NCI-H2081 (cell line): ENCODE measurements around the gene LCNL1.
A peak's percentile ranks its signal among the peaks of the same experiment; 100 is the strongest.
"Not testable (repeated sequence)": the region's sequence is repeated elsewhere in the genome, so short reads cannot be mapped to it uniquely, and the experiment has no call there.

Source experiments
- DNase-seq, 2 experiments: peaks; one replicate each; lab custom pipeline; 2025; lab: John Stamatoyannopoulos, UW

The LCNL1 gene

DNA sequence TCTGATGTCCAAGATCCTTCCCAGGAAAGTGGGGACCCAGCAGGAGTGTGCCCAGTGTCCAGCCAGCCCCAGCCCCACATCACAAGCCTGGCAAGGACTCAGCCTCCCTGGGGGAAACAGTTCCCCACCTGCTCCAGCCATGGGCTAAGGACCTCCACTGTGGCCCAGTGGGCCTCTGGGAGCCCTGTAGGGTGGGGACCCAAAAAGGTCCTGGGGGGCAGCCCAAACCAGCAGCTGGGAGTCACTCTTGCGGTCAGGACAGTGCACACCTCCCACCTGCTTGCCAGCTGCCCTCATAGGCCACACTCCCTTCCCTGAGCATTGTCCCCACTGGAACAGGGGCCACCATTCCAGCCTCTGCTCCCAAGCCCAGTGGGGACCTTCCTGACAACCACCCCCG is 43.6 kb downstream of the LCNL1 start:
- DNase-seq: no peak

DNA sequence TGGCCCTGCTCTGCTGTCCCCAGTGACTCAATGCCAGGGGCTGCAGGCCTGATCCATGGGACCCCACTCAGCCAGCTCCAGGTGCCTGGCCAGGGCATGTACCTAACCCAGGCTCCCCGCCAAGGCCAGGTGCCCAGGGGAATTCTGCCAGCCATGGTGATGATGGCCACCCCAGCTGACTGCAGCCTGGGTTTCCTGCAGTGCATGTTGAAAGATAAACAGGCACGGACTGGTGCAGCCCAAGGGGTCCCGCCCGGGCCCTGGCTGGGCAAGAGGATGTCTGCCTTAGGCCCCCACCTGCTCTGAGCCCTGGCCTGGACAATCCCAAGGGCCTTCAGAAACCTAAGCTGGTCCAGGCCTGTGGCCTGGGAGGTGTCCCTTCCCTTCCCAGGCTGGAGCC is 44.0 kb downstream of the LCNL1 start:
- peak in 1 of 2 experiments; percentile 17 for DNase-seq

DNA sequence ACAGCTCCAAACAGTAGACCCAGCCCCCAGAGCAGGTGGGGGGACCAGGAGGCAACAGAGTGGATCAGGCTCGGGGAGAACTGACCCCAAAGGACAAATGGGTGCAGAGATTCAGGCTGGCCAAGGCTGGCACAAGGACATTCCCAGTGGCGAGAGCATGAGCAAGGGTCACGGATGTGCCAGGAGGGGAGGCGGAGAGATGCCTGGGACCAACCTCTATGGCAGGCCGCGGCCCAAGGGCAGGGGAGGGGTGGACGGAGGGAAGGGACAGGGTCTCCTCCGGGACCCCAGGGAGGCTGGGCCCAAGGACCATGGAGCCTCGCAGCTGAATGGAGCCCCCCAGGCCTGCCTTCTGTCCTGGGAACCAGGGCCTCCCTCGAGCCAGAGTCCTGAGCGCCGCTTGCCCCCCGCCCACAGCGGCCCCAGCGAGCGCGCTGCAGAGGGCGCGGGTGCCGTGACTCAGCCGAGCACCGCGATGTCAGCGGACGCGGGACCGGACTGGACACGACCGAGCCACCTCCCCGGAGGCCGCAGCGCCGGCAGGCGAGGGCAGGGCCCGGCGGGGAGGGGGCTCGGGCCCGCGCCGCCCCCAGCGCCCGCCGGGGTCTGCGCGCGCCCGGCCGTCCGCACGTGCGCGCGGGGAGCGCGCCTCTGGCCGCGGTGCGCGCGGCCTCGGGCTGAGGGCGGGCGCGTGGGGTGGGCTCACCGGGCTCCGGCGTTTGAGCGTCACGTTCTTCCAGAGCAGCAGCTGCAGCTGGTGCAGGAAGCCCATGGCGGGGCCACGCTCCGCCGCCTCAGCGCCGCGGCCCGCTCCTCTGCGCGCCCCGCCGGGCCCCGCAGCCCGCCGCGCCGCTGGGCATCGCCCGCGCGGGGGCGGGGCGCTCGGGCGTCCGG is 44.8 kb downstream of the LCNL1 start, which contains the start of gene ABCA2:
Gene ABCA2 (minus strand): TSS at position 869 of the 894 bp plus-strand sequence. CDS start 97 bp downstream, at position 772.
- no peak for DNase-seq

DNA sequence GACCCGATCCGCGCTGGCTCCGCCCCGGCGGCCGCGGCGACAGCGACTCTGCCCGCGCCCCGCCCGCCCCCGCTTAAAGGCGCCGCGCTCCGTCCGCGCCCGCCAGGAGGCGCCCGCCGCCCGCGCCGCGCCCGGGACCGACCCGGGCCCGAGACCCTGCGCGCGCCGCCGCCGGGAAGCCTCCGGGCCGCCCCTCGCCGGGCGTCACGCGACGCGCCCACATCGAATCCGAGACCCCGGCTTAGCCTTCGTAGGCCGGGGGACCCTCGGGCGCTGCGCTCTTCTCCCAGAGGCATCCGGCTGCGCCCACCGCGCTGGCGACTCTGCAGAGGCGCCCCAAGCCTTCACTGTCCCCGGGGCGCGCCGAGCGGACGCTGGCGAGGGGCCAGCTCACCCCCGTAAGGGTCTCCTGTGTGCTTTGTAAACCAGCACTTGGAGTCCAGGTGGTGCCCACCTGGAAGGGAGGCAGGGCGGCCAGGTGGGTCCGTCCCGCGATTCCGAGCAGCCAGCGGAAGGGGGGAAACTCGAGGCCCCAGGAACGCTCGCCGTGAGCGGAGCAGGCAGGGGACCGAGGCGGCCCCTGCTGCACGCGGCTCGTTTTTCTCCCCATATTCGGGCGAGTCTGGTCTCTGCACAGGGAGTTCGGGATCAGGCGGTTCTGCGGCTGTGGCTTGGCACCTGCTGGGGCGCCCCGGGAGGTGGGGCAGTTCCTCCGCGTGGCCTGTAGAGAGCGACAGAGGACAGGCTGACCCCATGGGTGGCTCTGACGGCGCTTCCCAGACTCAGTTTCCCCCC is 45.7 kb downstream of the LCNL1 start:
- peak; percentile 68 to 70 for DNase-seq

DNA sequence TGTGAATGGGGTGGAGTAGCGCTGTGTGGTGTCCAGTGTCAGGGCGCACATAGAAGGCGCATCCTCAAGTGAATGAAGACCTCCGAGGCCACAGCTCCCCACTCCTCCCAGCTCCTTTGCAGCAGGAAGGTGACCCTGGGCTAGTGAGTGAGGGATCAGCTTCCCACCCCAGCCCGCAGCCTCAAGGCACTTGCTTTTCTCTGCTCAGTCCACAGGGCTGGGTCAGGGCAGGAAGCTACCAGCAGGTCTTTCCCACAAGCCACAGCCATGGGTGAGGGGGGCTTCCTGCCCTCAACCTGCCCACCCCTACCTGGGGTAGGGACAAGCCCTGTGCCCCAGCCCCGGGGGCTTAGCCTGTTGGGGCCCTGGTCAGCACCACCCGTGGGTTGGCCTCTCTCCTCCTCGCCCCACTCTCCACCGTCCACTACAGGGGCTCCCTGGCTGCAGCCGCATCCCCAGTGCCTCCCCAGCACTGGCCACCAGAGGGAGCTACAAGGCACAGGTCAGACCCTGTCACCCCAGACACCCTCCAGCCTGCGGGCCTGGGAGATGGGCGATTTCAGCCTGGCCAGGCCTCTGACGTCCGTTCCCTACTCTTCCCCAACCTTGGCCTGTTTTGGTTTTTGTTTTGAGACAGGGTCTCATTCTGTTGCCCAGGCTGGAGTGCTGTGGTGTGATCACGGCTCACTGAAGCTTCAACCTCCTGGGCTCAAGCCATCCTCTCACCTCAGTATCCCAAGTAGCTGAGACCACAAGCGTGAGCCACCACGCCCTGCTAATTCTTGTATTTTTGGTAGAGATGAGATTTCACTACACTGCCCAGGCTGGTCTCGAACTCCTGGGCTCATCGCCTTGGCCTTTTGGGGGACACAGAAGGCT is 46.5 kb downstream of the LCNL1 start:
- DNase-seq: peak; percentile 44 to 57

DNA sequence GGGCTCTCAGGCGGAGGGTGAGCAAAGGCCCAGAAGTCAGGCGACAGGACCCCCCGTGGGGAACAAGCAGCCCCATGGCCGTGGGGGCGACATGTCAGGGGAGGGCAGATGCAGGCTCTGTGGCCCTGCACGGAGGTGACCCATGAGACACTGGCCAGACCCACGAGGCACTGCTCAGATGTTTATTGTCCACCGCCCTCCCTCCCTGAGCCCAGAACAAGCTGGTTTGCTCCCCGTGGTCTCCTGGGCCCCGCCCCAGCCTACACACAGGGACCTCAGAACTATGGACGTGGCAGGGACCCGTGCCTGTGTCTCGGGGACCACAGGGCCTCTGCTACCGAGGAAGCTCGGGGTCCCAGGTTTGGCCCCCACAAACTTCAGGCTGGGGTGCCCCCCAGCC is 47.2 kb downstream of the LCNL1 start:
- DNase-seq: no peak

DNA sequence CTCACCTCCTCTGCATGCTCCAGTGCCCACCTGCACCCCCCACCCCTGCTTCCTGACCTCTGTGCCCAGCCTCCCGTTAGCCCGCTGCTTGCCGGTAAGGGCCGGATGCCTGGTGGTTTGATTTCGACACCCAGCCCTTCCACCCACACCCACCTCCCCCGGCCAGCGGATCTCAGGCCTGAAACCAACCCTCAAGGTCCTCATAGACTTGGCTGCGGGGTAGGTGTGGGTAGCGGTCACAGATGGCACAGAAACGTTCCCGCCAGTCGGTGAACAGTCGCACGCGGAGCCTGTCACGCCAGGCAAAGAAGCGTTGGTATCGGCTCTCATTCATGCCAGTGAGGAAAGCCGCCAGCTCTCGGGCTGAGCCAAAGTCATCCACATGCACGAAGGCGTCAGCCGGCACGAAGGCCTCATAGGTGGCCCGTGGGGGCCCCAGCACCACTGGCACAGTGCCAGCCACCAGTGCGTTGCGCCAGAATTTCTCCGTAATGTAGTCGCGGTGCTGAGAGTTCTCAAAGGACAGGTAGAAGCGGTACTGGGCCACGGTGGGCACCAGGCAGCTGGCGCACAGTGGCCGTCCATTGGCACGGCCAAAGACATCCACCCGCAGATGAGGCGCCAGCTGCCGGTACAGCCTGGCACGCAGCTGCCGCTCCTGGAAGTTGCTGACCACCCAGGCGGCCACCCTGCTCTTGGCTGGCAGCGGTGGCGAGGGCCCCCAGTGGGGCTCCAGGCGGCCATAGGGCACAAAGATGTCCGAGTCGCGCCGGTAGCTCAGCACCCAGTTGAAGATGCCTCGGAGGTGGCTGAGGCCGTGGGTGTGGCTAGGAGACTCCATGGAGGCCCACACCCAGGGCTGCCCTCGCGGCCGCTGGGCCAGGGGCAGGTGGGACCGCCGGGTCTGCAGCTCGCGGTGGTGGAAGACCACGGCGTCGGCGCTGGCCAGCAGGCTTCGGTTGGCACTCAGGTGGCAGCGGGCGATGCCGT is 48.0 kb downstream of the LCNL1 start:
- no peak for DNase-seq

DNA sequence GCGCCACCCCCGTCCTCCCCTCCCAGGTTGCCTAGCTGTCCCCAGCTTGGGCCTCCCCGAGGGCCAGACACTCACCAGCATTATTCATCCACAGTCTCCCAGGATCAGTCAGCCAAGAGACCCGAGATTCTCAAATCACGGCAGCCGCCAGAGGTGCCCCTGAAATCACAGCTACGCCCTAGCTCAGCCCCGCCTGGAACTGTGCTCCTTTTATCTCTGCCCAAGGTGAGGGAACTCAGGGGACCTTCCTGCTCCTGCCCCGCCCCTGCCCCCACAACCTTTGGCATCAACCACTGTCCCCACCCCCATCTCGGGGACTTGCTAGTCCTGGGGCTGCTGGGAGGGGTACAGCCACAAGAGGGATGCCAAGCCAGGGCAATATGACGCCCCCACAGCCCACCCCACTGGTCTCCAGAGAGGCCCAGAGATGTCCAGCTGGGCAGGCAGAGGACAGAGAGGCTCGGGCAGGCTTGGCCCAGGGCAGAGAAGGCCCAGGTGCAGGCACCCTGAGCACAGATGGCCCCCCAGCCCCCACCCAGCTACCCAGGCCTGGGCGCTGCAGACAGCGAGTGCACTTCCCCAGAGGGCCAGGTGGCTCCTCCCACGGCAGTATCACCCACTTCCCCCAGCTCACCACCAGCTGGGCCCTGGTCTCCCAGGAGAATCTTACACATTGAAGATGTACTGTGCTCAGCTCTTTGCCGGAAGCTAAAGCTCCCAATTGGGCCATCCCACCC is 49.3 kb downstream of the LCNL1 start, which contains the start of gene FUT7:
Gene FUT7 (minus strand): TSS at position 185 of the 737 bp plus-strand sequence. CDS start 97 bp downstream, at position 88.
- no peak for DNase-seq

DNA sequence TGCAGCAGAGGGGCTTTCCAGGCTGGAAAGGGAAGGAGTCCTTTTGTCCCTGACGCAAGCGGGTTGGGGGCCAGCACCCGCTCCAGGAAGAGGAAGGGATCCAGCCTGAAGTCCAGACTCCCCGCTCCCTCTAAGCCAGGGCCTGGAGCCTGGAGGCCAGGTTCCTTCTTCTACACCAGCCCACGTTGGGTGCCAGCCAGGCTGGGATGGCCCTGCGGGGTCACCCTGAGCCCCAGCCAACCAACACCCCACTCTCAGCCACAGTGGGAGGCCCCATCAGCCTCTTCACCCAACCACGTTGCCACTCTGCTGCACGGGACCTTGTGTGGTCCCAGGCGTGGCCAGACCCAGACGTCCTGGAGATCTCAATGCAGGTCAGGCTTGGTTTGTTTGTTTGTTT is 50.1 kb downstream of the LCNL1 start:
- no peak for DNase-seq

DNA sequence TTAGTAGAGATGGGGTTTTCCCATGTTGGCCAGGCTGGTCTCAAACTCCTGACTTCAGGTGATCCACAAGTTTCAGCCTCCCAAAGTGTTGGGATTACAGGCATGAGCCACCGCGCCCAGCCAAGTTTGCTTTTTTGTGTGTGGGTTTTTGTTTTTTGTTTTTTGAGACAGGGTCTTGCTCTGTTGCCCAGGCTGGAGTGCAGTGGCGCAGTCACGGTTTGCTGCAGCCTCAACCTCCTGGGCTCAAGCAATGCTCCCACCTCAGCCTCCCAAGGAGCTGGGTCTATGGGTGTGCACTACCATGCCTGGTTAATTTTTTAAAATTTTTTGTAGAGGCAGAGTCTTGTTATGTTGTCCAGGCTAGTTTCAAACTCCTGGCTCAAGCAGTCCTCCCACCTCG is 50.7 kb downstream of the LCNL1 start:
- DNase-seq: not testable (repeated sequence)

DNA sequence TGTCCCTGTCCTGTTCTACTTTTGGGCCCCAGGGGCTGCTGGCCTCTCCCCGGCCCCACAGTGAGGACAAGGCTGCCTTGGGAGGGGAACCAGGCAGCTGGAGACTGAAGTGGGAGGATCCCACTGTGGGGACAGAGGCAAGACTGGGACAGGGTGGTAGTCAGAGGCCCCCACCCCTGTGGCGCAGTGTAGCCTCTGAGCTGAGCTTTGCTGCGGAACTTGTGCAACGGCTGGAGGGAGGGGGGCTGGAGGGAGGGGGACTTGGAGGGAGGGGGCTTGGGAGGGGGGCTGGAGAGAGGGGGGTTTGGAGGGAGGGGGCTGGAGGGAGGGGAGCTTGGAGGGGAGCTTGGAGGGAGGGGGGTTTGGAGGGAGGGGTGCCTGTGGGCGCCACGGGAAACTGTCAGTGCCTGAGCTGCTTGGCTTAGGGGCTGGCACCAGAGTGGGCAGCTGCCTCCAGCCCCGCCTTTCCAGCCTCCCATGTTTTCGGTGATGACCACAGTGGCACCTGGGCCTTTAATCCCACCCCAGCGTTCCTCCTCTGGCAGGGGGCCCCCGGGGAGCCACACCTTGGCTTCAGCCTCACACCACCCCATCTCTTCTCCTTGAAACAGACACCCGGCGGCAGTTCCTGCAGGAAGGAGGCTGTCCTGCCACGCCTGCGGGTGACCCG is 51.4 kb downstream of the LCNL1 start:
- DNase-seq: no peak

DNA sequence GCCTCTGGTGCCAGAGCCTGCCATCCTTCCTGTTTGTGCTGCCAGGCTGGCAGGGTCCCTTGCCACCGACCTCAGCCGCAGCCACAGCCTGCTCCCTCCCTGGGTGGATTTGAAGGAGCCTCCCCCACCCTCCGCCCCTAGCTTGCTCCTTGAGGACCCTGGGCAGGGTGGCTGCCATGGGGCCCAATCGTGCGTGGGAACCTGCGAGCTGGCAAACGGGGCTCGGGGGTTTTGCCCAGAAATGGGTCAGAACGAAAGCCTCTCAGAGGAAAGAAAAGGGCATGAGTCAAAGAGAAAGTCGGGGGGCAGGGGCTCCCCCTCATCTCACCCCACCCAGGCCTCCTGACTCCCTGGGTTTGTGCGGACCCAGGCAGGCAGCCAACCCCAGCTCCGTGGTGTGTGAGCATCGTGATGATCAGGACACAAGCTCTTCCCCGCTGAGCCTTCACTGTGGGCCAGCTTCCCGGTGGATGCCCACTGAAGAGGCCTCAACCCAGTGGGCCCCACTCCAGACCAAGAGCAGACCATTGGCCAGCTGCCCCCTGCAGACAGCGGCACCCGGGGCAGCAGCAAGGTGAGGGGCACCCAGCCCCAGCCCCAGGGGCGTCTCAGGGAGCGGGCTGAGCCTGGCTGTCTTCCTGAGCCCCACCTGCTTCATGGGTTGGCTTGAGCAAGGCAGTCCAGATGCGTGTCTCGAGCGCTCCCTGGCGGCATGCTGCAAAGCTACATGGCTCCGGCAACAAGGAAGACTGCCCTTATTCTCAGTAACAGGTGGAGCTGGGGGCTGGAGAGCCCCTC is 52.1 kb downstream of the LCNL1 start:
- DNase-seq: peak; percentile 85
